ENCODE results near the gene RAE1. TPM values are rescaled to one million over a fixed set of nuclear protein-coding genes. Genes with fewer than 3 reads are reported as not detected.

The RAE1 gene
- total RNA-seq, 1 donor from 2014 or later, result 13.8 TPM

DNA sequence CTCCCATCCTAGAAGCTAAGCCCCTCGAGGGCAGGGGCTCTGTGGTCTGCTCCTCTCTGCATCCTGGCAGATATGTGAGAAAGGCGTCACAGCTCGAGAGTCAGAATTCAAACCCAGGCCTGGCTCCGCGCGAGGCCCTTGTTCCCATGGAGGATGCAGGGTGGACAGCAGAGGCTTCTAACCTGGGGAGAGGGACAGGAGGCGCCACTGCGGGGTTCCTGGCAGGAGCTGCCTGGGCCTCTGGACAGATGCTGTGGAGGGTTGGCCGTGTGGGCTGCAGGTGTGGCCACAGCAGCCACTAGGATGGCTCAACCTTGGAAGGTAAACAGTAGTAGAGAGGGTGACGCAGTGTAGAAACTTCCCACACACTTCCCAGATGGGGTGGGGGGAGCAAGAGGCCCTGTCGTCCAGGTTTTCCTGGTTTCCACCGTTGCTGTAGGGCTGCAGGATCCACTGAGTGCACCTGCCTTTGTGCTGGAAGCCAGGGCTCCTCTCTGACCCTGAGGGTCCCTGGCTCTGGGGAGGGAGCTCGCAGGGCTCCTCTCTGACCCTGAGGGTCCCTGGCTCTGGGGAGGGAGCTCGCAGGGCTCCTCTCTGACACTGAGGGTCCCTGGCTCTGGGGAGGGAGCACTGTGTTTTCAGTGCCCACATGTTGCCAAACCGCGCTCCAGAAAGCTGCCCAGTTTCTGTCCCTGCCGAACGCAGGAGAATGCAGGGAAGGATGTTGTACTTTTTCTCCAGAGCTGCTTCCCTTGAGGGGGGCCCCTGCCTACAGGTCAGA, 54.4 kb downstream of the RAE1 start:
- intact Hi-C loops (cut with DNase I), result no loop called here
- no peak for DNase-seq (ENCODE audit: low spot score)

DNA sequence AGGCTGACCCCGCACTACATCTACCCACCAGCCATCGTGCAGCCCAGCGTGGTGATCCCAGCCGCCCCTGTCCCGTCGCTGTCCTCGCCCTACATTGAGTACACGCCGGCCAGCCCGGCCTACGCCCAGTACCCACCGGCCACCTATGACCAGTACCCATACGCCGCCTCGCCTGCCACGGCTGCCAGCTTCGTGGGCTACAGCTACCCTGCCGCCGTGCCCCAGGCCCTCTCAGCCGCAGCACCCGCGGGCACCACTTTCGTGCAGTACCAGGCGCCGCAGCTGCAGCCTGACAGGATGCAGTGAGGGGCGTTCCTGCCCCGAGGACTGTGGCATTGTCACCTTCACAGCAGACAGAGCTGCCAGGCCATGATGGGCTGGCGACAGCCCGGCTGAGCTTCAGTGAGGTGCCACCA, 56.5 kb downstream of the RAE1 start:
- intact Hi-C loops (cut with DNase I), result no loop called here
- no peak for DNase-seq (ENCODE audit: low spot score)

DNA sequence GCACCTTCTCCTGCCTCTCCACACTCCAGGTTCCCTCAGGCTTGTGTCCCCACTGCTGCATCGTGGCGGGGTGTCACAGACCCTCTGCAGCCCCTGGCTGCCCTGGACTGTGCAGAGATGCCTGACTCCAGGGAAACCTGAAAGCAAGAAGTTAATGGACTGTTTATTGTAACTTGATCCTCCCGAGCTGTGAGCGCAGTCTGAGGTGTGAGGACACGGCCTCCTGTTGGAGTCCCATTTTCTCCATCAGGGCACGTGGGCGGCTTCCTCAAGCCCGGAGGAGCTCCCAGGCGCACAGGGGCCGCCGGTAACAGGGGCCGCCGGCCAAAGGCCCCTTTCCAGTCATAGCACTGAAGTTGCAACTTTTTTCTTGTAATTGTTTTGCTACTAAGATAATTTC, 57.1 kb downstream of the RAE1 start:
- intact Hi-C loops (cut with DNase I), result no loop called here
- no peak for DNase-seq (ENCODE audit: low spot score)

DNA sequence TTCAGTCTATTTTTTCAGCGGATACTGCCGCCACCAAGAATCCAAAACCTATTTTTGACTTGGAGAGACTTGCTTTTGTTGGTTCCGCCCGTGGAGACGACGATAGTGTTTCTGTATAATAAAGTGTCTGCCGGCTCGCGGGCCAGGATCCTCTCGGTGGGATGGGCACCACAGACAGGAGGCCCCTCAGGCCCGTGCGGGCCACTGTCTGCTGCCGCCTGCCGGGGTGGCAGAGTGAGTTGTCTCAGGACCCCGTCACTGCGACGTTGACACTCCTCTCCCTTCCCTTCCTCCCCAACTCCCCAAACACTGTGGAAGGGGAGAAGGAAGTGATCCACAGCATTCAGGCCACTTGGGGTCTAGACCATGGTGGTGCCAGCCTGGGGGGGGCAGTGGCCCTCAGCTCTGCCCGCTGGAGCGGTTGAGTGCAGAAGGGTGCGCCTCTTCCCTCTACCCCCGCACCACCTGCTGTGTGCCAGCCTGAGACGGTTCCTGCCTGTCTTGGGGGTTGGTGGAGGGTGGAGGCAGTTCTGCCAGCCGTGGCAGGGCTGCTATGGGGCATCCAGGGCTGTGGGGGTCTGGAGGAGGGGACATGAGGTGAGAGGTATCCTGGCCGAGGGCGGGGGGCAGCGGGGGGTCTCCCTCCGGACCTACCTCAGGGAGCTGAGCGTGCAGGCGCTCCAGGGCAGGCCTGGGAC, 57.6 kb downstream of the RAE1 start:
- intact Hi-C loops (cut with DNase I), result no loop called here
- DNase-seq (ENCODE audit: low spot score), result no peak

DNA sequence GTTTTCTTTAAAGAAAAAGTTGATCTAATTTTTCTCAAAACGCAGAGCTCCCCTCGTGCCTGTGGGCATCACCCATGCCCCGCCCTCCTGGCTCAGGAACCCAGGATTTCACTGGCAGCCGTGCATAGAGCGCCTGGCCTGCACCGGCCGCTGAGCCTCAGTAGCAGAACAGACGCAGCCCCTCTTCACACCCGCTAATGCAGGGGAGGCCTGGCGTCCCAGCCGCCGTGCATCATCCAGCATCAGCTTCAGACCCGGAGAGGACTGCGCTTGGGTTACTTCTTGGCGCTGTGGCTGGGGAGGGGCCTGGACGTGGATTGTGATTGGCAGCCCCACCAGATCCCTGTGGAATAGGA, 58.2 kb downstream of the RAE1 start:
- DNase-seq (ENCODE audit: low spot score), result no peak
- intact Hi-C loops (cut with DNase I), result no loop called here

DNA sequence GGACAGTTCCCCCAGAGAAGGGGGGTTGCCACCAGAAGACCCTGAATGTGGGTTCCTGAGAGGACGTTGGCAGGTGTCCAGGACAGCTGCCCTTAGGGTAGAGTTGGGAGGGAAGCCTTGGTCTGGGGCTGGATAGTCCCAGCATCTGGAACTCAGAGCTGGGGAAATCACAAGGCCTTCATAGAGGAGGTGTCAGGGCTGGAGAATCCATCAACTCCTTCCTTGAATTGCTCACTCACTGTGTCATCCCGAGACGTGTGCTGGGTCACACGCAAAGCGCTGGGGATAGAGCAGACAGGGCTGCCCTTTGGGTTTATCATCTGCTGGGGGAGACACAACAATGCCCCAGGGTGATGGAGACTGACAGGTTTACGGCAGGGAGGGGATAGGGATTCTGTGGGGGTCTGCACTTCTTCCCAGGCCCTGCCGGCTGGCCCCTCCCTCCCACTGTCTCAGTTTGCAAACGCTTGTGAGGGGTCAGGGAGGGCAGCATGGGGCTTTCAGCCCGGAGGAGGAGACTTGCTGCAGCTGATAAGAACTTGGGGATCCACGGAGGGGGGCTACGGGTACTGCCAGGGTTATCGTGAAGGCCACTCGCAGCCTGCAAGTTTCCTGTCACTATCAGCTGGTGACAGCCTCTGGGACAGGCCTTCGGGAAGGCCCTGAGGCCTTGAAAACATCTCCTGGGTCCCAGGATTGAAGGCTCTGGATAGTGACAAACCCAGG, 58.8 kb downstream of the RAE1 start:
- no peak for DNase-seq (ENCODE audit: low spot score)
- intact Hi-C loops (cut with DNase I), result no loop called here

DNA sequence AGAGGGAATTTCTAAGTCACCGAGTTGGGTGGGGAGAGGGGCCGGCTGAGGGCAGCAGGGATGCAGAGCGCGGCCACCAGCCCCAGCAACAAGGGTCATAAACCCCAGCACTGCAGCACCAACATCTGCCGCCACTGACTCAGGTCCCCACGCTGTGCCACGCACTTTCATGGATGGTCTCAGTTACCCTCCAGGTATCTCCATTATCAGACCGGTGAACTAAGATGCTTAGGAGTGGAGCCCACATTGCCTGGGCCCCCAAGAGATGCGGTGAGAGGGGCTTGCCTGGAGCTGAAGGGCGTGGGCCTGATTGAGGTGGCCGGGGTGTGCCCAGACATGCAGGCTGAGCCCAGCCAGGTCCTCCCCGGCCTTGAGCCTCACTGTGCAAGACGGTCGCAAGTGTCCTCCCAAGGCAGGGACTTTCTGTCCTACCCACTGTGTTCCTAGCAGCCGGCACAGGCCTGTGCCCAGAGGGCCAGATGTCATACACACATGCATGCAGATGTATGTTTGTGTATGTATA, 59.4 kb downstream of the RAE1 start:
- intact Hi-C loops (cut with DNase I), result no loop called here
- no peak for DNase-seq (ENCODE audit: low spot score)

DNA sequence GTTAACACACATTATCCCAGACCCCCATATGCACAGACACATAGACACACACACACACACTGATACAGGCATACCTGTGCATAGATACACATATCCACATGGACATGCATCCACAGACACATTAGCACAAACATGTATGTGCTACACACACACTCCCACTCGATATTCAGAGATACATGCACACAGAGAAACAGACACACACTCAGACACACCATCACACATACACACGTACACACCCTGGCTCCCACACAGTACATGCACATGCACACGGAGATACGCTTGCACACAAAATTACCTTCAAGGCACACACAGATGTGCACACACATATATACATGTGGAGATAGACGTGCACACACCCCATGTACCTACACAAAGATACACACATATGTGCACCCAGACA, 59.9 kb downstream of the RAE1 start:
- intact Hi-C loops (cut with DNase I), result no loop called here

DNA sequence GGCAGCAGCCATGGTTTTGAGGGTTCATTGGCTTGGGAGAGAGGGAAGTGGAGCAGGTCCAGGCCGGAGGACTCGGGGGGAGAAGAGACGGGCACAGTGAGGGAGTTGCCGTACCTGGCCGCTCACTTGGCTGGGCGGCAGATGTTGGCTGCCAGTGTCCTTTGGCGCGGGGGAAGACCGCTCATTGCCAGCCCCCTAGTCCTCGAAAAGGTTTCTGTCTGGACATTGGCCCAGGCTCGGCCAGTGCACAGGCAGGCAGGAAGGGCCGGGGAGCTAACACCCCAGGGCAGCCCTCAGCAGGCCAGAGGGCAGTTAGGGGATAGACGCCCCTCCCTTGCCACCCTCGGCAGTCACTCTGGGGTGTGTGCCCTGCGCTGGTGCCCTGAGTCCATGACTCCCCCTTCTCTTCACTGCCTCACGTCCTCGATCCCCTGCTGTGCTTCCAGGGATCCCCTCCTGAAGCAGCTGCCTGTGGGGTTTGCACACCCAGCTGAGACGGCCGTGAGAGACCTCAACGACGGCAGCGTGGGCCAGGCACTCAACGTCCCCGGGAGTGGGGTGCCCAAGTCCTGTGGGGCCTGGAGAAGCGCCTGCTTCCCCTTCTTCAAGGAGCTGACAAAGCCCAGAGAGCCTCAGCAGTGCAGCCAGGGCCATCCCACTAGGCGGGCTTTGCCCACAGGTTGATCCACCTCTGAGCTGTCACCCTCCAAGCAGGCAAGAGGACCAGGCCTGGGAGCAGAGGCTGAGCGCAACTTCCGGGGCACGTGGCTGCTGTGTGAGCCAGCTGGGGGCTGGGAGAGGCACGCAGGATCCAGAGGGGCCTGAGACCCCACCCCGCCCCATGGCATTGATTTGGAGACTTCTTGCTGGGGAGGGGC, 60.6 kb downstream of the RAE1 start:
- intact Hi-C loops (cut with DNase I), result no loop called here
- no peak for DNase-seq (ENCODE audit: low spot score)

More for the DNA sequence above, 59.9 kb downstream of the RAE1 start:
- DNase-seq (ENCODE audit: low spot score), result no peak

DNA sequence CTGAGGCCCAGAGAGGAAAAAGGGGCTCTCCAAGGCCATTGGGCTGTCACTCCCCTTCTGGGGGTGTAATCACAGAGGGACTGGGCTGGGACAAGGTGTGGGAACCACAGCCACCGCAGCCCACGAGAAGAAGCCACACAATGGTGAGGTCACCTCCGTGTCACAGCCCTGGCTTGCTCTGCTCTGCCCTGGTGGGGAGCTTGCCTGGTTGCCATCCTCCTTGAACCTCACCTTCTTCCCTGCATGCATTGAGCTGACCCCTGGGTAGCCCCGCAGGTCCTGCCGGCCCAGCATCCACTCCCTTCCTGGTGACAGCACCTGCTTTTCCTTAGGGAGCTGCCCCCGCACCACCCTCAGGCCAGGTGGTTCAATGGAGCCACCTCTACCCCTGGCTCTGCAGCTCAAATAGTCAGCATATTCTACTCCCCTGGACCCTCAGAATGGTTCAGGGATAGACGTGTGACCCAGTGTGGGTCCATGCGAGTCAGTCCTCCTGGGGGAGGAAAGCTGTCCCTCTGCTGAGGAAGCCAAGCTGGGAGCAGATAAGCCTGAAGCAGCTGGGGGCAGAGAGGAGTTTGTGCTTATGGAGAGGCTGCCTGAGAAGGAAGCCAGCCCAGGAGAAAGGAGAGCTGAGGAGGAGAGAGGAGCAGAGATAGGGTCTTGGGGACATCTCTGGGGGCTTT, 61.4 kb downstream of the RAE1 start:
- intact Hi-C loops (cut with DNase I), result no loop called here
- DNase-seq (ENCODE audit: low spot score), result no peak

DNA sequence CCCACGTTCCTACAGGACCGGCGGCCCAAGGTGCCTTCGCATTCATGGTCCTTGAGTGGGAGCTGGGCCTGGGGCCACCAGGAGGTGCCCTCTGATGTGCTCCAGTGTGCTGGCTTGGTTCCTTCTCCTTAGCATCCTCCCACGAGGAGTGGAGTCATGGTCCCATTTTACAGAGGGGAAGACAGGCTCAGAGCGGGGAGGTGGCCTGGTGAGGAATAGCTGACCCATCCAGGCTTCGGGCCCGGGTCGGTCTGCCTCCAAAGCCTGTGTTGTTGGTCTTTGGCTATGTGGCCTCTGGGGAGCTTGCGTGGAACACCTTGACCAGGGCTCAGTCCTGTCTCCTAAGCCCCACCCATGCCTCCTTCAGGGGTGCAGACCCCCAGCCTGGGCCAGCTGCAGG, 62.9 kb downstream of the RAE1 start:
- intact Hi-C loops (cut with DNase I), result no loop called here
- no peak for DNase-seq (ENCODE audit: low spot score)

DNA sequence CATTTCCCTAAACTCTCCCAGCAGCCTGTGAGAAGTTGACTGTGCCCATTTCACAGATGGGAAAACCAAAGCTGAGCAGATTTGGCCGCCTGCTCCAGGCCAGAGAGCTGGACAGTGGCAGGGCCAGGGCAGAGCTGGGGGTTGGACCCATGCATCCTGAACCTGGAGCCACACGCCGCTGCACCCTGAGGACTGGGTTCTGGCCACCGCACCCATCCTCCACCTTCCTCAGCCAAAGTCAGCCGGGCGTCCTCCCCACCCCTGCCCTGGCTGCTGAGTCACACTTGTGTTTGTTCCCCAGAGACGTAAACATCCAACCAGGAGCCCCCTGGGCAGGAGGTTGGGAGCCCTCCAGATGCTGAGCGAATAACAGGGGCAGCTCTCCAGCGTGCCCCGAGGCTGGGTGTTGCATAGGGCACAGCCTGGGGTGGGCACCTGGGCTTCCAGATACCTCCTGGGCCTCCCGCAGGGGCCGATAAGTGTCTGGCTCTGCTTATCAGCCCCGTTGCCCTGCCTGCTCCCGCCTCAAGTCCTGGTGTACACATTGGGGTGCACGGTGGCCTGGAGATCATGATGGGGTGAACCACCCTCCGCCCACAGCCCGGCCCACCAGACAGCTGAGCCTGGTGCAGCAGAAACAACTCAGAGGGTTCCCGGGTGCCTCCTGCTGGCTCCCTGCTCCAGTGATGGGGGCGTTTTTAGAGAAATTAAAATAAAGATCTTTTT, 64.0 kb downstream of the RAE1 start:
- DNase-seq (ENCODE audit: low spot score), result no peak
- intact Hi-C loops (cut with DNase I), result no loop called here

DNA sequence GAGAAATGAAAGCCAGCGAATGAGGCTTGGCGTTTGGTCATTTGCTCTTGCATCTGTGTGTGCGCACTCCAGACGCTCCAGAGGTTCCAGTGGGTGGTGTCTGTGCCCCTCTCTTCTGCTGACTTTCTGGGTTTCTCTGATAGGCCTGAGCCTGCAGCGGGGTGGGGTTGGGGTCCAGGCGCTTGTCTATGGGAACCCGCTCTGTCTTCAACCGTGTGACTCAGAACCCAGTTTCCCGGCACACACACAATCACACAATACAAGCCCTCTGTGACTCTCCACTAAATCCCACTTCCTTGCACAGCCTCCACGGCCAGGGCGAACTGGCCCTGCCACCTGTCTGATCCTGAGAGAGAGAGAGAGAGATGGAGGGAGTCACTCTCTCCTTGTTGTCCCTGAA, 64.7 kb downstream of the RAE1 start:
- DNase-seq (ENCODE audit: low spot score), result no peak
- intact Hi-C loops (cut with DNase I), result no loop called here

DNA sequence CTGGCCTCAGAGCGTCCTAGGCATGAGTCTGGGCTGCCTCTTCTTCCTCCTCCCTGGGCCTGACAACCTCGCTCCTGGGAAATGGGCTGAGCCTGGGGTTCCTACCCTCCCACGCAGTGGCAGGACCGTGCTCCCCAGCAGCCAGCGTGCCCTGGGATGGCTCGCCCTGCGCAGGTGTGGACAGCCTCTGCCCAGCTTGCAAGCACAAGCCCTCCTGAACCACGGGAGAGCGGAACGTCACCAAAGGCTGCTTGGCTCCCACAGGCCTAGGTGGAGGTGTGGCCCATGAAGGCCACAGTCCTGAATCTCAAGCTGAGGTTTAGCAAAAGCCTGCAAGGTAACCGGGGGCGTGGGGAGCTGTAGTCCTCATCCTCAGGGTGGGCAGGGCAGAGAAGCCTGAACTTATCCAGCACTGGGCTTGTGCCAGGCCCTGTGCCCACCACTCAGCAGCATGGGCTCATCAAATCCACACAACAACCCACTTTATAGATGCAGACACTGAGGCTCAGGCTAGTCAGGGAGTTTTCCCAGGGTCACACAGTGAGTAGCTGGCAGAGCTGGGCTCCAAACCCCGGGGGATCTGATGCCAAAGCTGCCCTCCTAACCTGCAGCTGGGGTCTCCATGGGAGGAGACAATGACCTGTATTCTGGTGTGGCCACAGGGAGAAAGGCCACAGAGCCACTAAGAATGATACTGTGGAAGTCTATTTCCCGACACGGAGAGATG, 65.4 kb downstream of the RAE1 start:
- intact Hi-C loops (cut with DNase I), result no loop called here
- DNase-seq (ENCODE audit: low spot score), result no peak

DNA sequence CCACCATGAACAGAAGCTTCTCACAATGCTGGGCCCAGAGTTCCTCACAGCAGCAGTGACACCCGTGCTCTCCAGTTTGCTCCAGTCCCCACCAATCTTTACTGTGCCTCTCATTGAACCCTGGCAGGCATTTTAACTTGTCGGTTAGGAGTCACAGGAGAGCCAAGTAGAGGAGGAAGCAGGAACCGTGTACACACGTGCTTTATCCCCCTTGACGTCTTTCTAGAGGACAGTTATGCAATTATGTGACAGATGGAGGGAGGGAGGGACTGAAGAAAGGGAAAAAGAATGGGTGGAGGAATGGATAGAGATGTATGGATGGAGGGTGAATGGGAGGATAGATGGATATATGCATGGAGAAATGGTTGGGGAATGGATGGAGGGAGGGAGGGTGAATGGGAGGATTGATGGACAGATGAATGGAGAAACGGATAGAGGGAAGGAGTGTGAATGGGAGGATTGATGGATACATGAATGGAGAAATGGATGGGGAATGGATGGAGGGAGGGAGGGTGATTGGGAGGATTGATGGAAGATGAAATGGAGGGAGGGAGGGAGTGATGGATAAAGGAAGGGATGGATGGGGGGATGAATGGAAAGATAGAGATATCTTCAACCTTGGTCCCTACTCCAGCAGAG, 66.1 kb downstream of the RAE1 start:
- DNase-seq (ENCODE audit: low spot score), result no peak
- intact Hi-C loops (cut with DNase I), result no loop called here

DNA sequence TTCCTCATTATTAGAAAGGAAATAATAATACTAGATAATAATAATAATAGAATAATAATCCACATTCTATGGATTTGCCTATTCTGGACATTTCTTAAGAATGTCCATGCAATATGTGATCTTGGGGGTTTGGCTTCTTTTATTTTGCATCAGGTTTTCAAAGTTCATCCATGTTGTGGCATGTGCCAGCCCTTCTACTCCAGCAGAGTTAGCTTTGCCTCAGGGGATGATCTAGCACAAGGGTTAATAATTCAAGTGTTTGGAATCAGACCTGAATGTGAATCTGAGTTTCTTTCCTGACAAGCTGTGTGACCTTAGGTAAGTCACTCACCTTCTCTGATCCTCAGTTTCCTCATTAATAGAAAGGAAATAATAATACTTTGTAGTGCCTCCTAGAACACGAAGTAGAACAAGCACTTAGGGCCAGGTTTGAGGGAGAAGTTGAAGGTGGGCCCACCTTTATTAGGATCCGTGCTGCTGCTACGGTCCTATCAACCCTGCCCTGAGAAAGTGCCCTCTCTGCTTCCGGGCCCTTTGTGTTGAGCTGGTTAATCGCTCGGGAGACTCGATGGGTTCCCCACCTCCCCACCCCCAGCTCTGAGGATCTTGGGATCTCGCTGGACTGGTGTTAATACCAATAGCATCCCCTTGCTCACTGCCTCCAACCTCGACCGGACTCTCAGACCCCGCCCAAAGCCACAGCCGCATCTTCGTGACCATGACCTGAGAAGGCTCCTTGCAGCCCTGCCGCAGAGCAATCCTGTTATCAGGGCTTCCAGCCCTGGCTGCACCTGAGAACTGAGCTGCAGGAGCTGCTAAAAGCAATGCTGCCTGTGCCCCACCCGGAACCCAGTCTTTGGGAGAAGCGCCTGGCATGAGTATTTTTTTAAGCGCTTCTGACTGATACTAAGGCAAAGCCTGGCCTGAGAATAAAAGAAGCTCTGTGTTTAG, 67.0 kb downstream of the RAE1 start:
- DNase-seq (ENCODE audit: low spot score), result no peak
- intact Hi-C loops (cut with DNase I), result no loop called here

All from cardiac septum (tissue), 1 donor.